Central memory CD4-positive, alpha-beta T cell (primary cell): Measurements from ENCODE around the gene POLR2L.

Experiments
- DNase-seq: peaks from one replicate; pipeline ENCODE4 v3.0.0; 2022

Gene POLR2L

DNA sequence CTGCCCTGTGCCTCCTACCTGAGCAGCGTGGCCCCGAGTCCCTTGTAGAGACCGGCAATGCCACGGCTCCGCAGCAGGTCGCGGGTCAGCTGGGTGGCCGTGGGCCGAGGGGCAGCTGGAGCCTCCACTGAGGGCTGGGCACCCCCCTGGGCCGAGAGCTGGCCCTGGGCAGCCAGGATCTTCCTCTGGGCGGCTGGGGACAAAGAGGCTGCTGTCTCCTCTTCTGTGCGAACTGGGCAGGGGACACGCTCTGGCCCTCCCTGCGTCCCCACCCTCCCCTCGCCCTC, 49.9 kb downstream of the POLR2L start:
- DNase-seq: no peak

- DNase-seq: no peak
Observed at GRCh38 chr11:791658-792534, 50.4 kb downstream of the POLR2L start.

DNA sequence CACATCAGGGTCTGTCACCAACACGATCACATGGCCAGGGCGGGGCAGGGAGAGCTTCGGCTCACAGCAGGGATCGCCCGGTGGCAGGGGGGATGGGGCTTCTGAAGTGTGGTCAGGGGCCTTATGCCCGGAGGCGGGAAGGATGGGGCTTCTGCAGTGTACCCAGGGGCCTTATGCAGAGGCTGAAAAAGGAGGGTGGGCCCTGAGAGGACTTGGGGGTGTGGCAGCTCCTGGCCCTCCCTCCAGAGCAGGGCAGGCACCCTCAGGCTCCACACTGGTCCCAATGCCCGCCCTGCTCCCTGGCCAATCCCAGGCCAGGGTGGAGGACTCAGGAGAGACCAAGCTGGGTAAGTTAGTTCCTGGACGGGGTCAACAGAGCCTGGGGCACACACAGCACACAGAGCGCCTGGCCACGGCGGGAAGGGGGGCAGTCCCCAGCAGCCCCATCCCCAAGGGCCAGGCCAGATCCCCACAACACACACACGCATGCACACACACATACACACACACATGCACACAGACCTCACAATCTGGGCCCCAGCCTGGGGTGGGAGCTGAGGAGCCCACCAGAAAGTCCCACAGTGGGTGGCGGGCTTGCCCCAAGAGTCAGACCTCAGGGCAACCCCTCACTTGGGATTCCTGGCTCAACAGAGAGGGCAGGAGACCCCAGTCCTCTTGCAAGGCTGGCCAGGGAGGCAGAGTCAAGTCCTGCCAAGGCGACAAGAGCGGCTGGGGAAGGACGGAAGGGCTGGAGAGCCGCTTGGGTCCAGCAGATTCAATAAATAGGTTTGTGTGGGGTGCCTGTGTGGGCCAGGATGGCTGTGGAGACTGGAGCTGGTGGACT, 51.4 kb downstream of the POLR2L start:
- no peak for DNase-seq

- no peak for DNase-seq
Observed at GRCh38 chr11:789943-790342, 52.4 kb downstream of the POLR2L start, which contains the start of gene CEND1. Gene CEND1, minus strand, starts transcription at chr11:790090. Its CDS starts 1,514 bp downstream, at chr11:788576.
